Loucy (cell line): ENCODE results near the gene LARP4B.

Experiments
- CTCF ChIP-seq: fragments of 200-600 bp; sonication (generic); conservative IDR thresholded peaks from 2 replicates; pipeline ENCODE4 v1.5.1; 2014; ENCODE audit warnings: mild to moderate bottlenecking, antibody characterized with exemption, low read length
- EZH2phosphoT487 ChIP-seq: fragments of 200-600 bp; IDR thresholded peaks from 2 replicates; pipeline ENCODE4 v1.6.1; 2018; ENCODE audit warnings: antibody characterized with exemption, mild to moderate bottlenecking, moderate library complexity, borderline replicate concordance

DNA sequence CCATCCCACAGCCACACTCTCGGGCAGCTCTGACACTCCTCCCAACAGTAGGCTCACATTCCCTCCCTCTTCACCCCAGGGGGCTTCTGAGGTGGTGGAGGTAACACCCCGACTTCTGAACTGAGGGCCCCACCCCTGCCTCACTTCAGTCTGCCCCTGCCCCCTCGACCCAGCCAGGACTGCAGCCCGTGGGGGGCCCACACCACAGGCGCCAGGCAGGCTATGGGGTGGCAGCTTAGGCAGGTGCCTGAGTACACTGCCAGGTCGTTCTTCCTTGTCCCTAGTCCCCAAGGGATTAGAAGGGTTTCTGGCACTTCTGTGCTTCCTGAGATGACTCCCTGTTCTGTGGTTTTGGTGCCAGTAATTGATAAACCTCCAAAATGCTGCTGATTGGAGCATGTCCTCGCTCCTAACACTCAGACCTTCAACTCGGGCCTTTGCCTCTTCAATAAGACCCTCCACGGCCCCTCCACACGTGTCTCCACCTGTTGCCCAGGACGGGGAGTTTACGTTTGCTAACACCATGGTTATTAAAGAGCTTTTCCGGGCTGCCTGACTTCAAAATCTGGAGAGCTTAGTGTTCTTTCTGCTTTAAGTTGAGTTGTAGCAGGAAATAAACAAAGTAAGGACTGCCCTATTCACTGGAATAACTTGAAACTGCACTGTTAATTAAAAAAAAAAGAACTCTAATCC is 23.8 kb upstream of the LARP4B start:
- TF ChIP-seq CTCF (no peak), EZH2phosphoT487 (no peak)
